ENCODE data around the gene ERMARD. TPM values are rescaled to one million over a fixed set of nuclear protein-coding genes. Genes with fewer than 3 reads are reported as not detected.

Gene ERMARD
- total RNA-seq, 1 experiment from 2014 or later, result 22.0 TPM

DNA sequence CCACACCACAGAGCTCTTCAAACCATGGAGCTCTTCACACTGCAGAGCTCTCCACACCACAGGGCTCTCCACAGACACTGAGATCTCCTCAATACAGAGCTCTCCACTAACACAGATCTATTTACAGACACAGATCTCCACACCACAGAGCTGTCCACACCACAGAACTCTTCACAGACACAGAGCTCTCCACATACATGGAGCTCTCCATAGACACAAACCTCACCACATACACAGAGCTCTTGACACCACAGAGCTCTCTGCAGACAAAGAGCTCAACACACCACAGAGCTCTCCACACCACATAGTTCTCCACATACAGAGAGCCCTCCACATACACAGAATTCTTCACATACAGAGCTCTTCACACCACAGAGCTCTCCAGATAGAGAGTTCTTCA lies 53.0 kb downstream of the ERMARD start:
- Mint-ChIP-seq H3K36me3 (ENCODE audit: insufficient read depth, unreplicated experiment) (no peaks in the 10 kb centered on the region), H3K27me3 (ENCODE audit: unreplicated experiment) (peaks cover 52% of the 10 kb centered on the region), H3K9me3 (ENCODE audit: low read depth, unreplicated experiment) (no peaks in the 10 kb centered on the region), H3K27ac (ENCODE audit: unreplicated experiment) (no peak overlapping the region), H3K4me1 (ENCODE audit: low read depth, unreplicated experiment) (peaks cover 6% of the 10 kb centered on the region), H3K4me3 (ENCODE audit: low read depth, unreplicated experiment) (no peak overlapping the region)
- BruUV-seq (replicated peaks), result no TSS peak
- TF ChIP-seq, protein P1, sequence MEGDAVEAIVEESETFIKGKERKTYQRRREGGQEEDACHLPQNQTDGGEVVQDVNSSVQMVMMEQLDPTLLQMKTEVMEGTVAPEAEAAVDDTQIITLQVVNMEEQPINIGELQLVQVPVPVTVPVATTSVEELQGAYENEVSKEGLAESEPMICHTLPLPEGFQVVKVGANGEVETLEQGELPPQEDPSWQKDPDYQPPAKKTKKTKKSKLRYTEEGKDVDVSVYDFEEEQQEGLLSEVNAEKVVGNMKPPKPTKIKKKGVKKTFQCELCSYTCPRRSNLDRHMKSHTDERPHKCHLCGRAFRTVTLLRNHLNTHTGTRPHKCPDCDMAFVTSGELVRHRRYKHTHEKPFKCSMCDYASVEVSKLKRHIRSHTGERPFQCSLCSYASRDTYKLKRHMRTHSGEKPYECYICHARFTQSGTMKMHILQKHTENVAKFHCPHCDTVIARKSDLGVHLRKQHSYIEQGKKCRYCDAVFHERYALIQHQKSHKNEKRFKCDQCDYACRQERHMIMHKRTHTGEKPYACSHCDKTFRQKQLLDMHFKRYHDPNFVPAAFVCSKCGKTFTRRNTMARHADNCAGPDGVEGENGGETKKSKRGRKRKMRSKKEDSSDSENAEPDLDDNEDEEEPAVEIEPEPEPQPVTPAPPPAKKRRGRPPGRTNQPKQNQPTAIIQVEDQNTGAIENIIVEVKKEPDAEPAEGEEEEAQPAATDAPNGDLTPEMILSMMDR (IDR thresholded peaks at IDR 0.05; ENCODE audit: unreplicated experiment), result no peak
- intact Hi-C loops (cut with micrococcal nuclease; ENCODE audit: unreplicated experiment), result no loop called here
- CTCF ChIA-PET, result interaction anchor here (0.8 kb wide), 1 partner anchor 18 kb away, joined by 3 read pairs; no protein-coding TSS in a partner anchor
- no peak for DNase-seq

DNA sequence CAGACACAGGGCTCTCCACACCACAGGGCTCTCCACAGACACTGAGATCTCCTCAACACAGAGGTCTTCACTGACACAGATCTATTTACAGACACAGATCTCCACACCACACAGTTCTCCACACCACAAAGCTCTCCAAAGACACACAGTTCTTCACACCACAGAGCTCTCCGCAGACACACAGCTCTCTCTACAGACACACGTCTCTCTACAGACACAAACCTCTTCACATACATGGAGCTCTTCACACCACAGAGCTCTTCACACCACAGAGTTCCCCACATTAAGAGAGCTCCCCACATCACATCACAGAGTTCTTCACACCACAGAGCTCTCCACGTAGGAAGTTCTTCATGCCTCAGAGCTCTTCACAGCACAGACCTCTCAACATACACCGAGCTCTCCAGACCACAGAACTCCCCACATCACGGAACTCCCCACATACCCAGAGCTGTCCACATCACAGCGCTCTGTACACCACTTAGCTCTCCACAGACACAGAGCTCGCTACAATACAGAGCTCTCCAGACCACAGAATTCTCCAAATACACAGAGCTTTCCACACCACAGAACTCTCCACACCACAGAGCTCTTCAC lies 53.9 kb downstream of the ERMARD start:
- no peak overlapping the region for H3K4me3 Mint-ChIP-seq (ENCODE audit: low read depth, unreplicated experiment)
- DNase-seq, result no peak
- CTCF ChIA-PET, result interaction anchor here (0.5 kb wide), 1 partner anchor 735 kb away, joined by 3 read pairs; no protein-coding TSS in a partner anchor
- H3K4me1 Mint-ChIP-seq (ENCODE audit: low read depth, unreplicated experiment), result peaks cover 6% of the 10 kb centered on the region
- H3K36me3 Mint-ChIP-seq (ENCODE audit: insufficient read depth, unreplicated experiment), result no peaks in the 10 kb centered on the region
- TF ChIP-seq, protein P1 (IDR thresholded peaks at IDR 0.05; ENCODE audit: unreplicated experiment), result no peak
- no peak overlapping the region for H3K27ac Mint-ChIP-seq (ENCODE audit: unreplicated experiment)
- peaks cover 52% of the 10 kb centered on the region for H3K27me3 Mint-ChIP-seq (ENCODE audit: unreplicated experiment)
- H3K9me3 Mint-ChIP-seq (ENCODE audit: low read depth, unreplicated experiment), result no peaks in the 10 kb centered on the region
- no TSS peak for BruUV-seq (replicated peaks)
- intact Hi-C loops (cut with micrococcal nuclease; ENCODE audit: unreplicated experiment), result no loop called here

DNA sequence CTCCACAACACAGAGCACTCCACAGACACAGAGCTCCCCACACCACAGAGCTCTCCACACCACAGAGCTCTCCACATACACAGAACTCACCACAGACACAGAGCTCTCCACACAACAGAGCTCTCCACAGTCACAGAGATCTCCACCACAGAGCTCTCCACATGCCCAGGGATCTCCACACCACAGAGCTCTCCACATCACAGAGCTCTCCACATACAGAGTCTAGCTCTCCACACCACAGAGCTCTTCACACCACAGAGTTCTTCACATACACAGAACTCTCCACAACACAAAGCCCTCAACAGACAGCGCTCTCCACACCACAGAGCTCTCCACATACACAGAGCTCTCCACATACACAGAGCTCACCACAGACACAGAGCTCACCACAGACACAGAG lies 55.3 kb downstream of the ERMARD start:
- Mint-ChIP-seq H3K4me3 (ENCODE audit: low read depth, unreplicated experiment) (no peak overlapping the region), H3K4me1 (ENCODE audit: low read depth, unreplicated experiment) (no peaks in the 10 kb centered on the region), H3K36me3 (ENCODE audit: insufficient read depth, unreplicated experiment) (no peaks in the 10 kb centered on the region), H3K27ac (ENCODE audit: unreplicated experiment) (no peak overlapping the region), H3K9me3 (ENCODE audit: low read depth, unreplicated experiment) (no peaks in the 10 kb centered on the region), H3K27me3 (ENCODE audit: unreplicated experiment) (peaks cover 52% of the 10 kb centered on the region)
- intact Hi-C loops (cut with micrococcal nuclease; ENCODE audit: unreplicated experiment), result no loop called here
- CTCF ChIA-PET, result no interaction called here
- DNase-seq, result no peak
- no TSS peak for BruUV-seq (replicated peaks)
- TF ChIP-seq, protein P1 (IDR thresholded peaks at IDR 0.05; ENCODE audit: unreplicated experiment), result no peak

DNA sequence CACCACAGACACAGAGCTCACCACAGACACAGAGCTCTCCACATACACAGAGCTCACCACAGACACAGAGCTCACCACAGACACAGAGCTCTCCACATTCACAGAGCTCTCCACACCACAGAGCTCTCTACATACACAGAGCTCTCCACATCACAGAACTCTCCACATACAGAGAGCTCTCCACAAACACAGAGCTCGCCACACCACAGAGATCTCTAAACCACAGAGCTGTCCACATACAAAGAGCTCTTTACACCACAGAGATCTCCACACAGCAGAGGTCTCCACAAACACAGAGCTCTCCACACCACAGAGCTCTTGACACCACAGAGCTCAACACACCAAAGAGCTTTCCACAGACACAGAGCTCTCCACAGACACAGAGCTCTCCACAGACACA lies 55.8 kb downstream of the ERMARD start:
- H3K27me3 Mint-ChIP-seq (ENCODE audit: unreplicated experiment), result peaks cover 52% of the 10 kb centered on the region
- H3K4me1 Mint-ChIP-seq (ENCODE audit: low read depth, unreplicated experiment), result no peaks in the 10 kb centered on the region
- DNase-seq, result no peak
- H3K9me3 Mint-ChIP-seq (ENCODE audit: low read depth, unreplicated experiment), result no peaks in the 10 kb centered on the region
- no peaks in the 10 kb centered on the region for H3K36me3 Mint-ChIP-seq (ENCODE audit: insufficient read depth, unreplicated experiment)
- no TSS peak for BruUV-seq (replicated peaks)
- intact Hi-C loops (cut with micrococcal nuclease; ENCODE audit: unreplicated experiment), result no loop called here
- CTCF ChIA-PET, result no interaction called here
- H3K4me3 Mint-ChIP-seq (ENCODE audit: low read depth, unreplicated experiment), result no peak overlapping the region
- TF ChIP-seq, protein P1 (IDR thresholded peaks at IDR 0.05; ENCODE audit: unreplicated experiment), result no peak
- no peak overlapping the region for H3K27ac Mint-ChIP-seq (ENCODE audit: unreplicated experiment)
